GM19328 (cell line): ENCODE data around the gene RCOR2.
"Not testable (repeated sequence)": the region's sequence is repeated elsewhere in the genome, so short reads cannot be mapped to it uniquely, and the experiment has no call there.

Experiments
- ATAC-seq: cut with Tn5 transposase; IDR thresholded peaks from one replicate; pipeline ENCODE4 v1.9.1; 2021; ENCODE audit warnings: mild to moderate bottlenecking, moderate library complexity; ENCODE audit not compliant: unreplicated experiment

Gene RCOR2

DNA sequence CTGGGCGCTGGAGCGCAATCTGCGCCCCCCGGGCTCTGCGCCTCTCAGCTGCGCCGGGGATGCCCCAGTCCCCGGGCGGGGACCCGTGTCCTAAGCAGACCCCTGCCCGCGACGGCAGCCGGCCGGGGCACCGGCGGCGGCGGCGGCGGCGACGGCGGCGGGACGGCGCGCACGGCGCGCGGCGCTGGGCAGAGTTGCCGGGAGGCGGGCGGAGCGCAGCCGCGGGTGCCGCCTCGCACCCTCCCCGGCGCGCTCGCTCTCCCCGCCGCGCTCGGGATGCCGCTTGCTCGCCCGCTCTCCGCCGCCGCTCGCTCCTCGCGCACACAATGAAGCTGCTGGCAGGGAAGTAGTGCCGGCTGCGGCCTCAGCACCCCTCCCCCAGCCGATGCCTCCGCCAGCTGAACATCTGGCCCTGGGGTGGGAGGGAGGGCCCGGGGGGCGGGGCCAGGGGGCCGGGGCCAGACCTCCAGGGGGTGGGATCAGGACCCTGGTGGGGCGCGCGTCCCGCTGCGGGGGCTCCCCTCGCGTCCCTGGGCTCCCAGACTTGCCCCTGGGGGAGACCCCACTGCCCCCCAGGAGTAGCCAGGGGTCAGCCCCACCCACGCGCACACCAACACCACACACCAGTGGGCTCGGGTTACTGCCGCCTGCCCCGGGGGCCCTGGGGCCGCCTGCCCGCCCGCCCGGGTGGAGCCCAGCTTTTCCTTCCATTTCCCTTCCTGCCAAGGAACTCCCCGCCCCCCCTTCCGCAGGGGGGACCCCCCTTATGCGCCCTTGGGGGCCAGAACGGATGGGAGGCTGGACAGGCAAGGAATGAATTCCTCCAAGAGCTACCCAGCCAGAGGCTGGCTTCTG is at the start of gene RCOR2:
Gene RCOR2, minus strand, starts transcription at position 328 of the 855 bp plus-strand sequence. CDS start 708 bp downstream, outside the sequence.
- ATAC-seq: no peak

DNA sequence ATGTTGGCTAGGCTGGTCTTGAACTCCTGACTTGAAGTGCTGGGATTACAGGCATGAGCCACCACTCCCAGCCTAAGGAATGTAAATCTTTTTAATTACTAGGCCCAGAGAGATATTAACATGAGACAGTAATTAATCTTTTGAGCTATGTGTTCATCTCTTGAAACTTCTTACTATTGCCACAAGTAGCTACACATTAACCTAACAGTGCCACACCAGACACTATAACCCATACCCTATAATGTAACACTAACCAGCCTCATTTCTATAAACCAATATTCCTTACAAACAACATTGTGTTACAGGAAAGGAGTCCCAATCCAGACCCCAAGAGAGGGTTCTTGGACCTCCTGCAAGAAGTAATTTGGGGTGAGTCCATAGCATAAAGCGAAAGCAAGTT is 49.5 kb upstream of the RCOR2 start:
- no peak for ATAC-seq

DNA sequence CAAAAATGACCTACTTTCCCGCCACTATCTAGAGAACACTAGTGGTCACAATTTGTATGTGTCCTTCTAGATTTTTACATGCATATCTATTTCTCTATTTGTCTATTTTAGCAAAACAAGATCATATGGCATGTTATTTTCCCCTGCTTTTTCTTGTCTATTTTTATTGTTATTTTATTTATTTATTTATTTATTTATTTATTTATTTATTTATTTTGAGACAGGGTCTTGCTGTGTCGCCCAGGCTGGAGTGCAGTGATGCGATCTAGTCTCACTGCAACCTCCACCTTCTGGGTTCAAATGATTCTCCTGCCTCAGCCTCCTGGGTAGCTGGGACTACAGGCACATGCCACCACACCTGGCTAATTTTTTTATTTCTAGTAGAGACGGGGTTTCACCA is 46.9 kb upstream of the RCOR2 start:
- not testable (repeated sequence) for ATAC-seq

DNA sequence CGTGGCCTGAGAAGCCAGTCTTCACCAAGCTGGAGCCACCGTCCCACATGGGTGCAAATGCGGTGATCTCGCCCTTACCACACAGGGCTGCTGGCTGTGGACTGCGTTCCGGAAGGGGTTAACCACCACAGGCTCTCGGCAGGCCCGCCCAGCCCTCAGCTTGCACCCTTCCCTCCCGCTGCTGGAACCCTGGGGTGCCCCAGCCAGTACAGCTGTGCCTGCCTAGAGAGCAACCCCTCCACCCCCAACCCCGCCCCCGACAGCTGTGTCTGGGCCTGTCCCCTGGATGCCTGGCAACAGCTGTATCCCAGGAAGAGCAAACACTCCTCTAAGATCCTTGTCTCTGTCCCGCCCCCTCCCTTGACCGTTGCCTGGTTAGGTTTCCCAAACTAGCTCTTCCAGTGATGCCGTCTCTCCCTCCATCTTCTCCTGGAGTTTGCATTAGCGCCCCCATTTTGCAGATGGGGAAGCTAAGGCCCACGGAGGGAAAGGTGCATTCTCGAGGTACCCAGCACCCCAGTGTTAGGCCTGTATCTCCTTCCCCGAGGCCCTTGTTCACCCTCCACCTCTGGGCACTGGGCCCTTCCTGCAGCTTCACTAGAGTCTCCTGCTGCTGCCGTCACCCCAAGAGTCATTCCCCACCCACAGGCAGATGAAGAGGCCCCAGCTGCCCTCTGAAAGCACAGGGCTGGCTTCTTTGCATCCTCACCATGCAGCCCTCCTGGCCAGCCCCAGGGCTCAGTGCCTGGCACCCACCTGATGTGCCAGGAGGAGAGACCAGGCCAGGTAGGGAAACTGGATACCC is 44.8 kb upstream of the RCOR2 start:
- no peak for ATAC-seq

DNA sequence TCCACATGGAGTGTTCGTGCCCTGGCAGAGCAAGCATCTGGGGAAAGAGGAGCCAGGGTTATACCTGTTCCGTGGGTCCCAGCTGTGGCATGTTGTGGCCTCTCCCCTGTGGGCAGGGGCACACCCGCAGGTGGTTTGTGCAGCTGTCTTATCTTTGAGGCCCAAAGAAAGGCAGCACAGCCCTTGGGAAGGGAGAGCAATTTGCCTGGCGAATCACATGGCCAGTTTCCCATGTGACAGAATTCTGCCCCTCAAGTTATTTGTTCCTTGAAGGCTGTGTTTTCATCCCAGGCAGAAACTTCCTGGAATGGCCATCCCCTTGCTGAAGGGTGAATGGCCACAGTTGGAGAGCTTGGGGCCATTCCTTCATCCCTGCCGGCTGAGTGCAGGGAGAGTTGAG is 41.0 kb upstream of the RCOR2 start:
- ATAC-seq: no peak

DNA sequence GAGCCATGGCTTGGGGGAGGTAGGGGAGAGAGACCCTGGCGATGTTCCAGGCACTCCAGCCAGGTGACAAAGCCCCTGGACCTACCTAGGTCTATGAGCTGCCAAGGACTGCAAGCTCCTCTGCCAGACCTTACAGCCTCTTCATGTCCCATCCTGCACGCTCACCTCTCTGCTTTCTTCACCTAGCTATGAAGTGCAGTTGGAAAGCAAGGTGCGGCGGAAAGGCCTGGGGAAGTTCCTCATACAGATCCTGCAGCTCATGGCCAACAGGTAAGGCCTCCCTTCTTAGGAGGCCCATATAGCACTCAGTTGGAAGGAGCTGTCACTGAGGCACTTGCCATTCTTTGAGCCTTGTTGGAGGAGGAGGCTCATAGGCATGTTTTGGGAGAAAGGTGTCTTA is 35.6 kb upstream of the RCOR2 start:
- no peak for ATAC-seq

DNA sequence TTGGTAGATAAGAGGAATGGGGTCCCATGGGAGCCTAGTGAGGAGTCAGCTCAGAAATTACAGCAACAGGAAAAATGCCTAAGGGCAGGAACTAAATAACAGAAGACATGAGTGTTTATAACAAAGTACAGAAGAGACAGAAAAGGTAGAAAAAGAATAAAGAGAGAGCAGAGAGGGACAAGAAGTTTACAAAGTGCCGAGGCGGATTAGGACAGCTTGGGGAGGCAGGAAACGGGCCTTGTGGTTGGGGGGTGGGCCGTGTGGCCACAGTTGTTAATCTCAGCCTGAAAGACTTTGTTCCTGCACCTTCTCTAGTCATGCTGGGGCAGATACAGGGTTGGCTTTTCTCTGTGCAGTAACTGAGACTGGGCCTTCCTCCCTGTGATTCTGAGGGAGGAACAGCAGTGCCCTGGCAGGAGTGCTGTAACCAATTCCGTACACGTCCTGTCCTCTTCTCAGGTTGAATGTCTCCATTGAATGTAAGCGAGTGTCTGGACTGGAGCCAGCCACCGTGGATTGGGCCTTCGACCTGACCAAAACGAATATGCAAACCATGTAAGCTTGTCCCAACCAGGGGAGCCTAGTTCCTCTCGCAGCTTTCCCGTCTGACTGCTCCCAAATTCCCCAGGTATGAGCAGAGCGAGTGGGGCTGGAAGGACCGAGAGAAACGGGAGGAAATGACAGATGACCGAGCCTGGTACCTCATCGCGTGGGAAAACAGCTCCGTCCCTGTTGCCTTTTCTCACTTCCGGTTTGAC is 35.0 kb upstream of the RCOR2 start:
- ATAC-seq: no peak

DNA sequence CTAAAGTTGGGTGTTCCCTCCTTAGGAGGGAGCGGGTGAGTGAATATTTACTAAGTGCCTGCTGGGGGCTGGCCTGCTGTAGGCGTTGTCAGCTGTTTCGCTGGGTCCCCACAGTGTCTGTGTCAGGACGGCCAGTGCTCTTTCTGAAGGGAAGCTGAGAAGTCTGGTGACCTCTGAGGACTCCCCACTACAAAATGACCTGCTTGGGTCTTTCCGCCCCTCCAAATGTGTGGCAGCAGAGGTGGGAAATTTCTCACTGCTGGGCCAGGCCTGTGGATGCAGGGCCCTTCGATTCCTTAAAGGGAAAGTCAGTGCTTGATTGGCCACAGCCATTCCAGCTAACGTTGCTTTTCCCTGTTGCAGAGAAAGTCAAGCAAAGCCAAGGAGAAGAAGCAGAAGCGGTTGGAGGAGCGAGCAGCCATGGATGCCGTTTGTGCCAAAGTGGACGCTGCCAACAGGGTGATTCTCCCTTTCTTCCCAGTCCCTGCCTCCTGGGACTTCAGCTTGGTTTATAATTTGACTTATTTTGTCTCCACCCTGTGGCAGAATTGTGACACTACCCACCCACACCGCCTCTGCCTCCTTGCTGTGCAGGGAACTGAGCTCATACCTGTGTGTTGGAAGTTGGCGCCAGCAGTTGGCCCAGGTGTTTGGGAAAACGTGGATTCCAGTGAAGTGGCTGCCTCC is 28.7 kb upstream of the RCOR2 start:
- ATAC-seq: no peak

DNA sequence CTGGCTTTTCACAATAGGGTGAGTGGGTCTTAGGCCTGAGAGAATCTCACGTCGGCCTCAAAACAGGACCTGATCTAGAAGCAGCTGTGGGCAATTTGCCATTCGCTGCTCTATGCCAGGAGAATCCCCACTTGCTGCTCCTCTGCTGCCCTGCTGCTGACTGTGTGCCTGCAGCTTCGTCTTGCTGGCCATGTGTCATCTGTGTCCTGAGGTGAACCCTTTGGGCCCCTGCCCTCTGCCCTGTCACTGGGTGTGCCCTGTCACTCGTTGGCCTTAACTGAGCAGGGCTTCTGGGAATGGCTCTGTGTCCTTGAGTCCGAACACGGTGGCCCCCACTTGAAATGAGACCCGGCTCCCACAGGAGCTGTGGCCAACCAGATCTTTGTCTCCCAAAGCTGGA is 28.0 kb upstream of the RCOR2 start:
- no peak for ATAC-seq

DNA sequence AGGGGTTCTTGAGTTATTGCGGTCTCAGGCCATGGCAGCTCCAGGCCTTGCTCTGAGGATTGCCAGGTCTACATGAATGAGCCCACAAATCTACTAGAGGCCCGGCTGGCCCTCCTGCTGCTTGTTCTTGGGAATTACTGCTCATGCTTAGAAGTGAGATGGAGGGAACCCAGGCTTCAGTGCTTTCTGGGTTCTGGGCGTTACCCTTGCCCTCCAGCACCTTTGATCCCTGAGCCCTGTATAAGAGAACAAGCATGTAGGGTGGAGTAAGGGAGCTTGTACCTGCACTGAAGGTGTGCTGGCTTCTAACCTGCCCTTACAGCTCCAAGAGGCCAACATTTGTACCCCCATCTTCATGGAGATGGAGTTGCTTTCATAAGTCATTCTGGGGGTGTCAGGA is 25.8 kb upstream of the RCOR2 start:
- ATAC-seq: no peak

DNA sequence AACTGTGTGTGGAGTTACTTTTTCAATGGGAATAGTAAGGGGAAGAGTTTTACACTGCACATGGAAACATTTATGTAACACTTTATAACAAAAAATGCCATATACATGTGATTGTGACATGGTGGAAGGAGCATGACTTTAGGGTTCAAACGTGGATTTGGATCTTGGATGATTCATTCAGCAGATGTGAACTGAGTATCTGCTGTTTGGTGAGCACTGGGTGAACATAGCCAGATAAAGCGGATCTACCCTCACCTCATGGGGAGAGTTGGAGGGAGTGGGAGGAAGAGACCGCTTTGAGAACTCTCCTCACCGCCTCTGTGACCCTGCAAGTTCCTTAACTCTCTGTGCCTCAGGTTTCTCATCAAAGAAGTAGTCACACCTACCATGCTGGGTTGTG is 24.9 kb upstream of the RCOR2 start:
- no peak for ATAC-seq

DNA sequence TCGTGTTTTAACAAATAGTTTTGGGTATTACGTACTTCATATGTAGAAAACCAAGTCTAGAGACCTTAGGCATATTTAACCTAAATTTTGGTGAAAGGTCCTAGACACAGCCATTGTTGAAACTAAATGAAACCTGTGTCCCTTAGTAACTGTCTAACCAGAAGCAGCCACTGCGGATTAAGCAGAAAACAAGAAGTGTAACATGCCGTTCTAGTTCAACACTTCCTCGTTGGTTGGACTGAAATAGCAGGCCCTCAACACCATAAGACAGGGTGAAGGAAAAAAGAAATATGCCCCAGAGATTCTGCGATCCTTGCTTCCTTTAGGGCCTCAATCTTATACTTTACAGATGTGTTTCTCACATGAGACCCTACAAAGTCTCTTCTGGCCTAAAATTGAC is 23.8 kb upstream of the RCOR2 start:
- no peak for ATAC-seq

DNA sequence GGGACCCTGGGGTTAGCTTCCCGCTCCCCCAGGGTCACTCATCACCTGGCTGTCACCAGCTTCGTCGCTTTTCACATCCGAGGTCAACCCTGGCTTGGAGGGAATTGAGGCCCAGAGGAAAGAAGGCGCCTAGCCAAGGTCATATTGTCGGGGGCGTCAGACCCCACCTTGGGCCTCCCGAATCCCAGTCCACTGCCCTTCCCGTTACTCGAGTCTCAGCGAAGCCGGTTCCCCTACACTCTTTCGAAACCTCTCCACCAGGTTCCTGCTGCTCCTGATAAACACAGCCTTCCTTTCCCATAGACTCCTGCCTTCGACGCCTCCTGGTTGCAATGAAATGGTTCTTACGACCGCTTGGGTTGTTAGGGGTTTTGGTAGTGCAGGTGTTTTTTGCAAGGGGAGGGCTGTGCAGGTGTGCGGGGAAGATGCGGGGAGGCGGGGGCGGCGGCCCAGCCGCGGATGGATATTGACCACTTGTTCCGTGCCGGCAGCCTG is 22.5 kb upstream of the RCOR2 start:
- ATAC-seq: no peak

DNA sequence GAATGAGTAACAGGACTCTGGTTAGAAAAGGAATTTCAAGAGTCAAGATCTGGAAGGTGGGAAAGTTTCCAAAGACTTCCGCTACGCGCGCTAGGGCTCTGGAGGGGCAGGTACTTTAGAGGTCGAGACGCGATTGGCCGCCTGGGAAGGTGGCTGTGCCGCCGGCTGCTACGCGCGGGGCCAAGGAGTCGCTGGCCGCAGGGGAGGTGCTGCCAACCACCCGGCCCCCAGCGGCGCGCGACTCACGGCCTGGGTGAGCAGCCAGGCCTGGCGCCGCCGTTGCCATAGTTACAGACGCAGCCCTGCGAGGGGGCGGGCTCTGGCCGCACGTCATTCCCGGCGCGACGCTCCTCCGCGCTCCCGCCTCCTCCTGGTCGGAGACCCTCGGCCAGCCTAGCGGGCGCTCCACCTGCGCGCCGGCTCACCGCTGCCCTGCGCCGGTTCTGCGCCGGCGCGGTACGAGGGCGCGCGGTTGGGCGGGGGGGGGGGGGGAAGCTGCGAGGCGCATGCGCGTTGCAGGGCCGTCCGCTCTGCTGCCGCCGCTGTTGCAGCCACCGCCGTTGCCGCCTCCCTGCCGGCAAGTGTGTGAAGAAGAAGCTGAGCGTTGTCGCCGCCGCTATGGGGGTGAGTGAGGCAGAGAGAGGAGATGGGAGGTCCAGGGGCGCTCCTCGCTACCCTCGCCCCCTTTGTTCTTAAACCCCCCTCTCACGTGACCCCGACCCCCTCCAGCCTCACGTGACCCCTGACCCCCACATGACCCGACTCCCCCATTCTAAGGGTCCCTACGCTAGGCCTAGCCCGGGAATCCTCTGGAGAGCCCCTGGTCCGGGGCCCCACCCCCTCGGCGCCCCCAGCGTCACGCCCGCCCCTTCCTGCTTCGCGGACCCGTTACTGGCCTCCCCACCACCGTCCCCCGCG is 21.8 kb upstream of the RCOR2 start, which contains the start of gene NAA40:
Gene NAA40, plus strand, starts transcription at position 524 of the 918 bp plus-strand sequence. Its CDS starts 95 bp downstream, at position 619.
- ATAC-seq: peak; percentile 93

DNA sequence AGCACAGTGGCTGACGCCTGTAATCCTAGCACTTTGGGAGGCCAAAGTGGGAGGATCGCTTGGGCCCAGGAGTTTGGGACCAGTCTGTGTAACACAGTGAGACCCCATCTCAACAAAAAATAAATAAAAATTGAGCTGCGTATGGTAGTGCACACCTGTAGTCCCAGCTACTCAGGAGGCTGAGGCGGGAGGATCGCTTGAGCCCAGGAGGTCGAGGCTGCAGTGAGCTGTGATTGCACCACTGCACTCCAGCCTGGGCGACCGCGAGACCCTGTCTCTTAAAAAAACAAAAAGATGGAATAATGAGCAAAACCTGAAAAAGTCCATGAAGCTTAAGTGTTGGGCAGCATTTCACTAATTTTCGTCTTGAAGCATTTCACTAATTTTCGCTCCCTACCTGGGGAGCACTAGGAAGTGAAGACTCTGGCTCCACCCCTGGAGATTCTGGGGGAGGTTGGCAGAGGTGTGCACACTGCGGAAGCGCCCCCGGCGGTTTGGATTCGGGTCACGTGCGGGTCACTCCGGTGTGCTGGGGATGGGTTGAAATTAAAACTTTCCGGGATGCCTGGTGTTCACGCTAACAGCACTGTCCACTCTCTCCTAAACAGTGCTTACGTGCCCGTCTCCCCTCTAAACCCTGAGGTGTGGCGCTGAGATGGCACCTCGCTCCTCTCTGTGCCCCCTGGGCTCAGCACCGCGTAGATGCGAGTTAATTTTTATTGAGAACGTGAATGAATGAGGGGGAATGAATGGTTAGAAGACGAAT is 20.9 kb upstream of the RCOR2 start:
- no peak for ATAC-seq

DNA sequence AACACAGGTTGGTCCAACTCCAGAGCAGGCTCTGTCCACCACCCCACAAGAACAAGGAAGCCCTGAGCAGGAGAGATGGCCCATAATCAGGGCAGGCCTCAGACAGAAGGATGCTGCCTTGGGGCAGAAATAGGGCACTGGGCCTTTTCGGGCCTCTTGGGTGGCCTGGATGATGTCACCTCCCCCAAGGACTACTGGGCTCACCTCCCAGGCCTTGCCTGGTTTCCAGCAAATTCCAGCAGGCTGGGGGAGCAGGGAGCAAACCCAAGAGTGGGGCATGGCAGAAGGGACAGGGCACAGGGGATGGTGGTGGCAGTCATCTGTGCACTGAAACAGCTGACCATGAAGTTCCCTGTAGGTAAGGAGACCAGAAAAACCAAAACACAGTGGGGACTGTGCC is 16.5 kb upstream of the RCOR2 start:
- ATAC-seq: no peak

DNA sequence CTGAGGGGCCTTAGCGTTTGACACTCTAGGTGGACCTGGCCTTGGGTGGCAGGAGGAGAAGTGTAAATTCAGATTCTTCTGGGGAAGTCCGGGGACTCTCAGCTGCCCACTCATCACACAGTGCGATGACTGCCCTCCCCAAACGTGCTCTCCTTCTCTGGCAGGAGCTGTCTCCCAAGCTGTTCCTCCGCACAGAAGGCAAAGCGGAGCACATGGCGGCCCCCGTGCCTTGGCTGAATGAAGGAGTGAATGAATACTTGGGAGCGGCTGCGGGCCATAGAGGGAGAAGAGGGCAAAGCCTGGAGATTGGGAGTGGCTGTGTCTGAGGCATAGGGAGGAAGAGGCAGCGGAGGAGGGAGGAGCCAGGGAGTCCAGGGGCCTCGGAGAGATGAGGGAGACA is 14.9 kb upstream of the RCOR2 start:
- no peak for ATAC-seq

DNA sequence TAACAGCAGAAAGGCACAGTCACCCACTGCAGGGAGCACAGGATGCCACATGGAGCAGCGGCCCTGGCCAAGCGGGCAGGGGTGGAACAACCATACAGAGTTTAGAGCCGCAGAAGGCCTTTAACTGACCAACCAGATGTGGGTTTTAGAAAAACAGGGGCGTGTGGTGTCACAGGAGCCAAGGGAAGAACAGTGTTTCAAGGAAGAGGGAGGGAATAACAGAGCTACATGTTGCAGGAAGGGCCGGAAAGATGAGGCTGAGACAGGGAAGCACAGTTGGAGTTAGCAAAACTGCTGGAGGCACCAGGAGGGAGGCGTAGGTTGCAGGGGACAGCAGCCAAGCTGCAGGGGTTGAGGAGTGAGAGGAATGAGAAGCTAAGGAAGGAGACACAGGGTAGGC is 14.1 kb upstream of the RCOR2 start:
- no peak for ATAC-seq

DNA sequence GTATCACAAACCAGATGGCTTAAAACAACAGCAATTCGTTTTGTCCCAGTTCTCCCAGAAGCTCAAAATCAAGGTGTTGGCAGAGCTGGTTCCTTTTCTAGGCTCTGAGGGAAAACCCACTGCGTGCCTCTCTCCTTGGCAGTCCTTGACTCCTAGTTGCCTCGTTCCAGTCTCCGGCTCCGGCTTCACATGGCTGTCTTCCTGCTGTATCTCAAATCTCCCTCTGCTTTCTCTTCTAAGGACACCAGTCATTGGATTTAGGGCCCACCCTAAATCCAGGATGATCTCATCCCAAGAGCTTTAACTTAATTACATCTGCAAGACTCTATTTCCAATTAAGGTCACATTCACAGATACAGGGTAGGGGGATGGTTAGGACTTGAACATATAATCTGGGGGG is 12.7 kb upstream of the RCOR2 start:
- no peak for ATAC-seq
